Cardiac muscle cell (in vitro differentiated cells and primary cell): ENCODE measurements around the gene KLHL30. TPM values are rescaled to one million over a fixed set of nuclear protein-coding genes. Genes with fewer than 3 reads are reported as not detected.

Experiments used
- DNase-seq, 2 donors: peaks; one replicate each; pipeline versions ENCODE4 v3.0.0 to v3.0.0-alpha.2; 2010 to 2017; ENCODE audit warnings: low read depth in 1 of 2, low spot score in 1 of 2
- H3K27ac ChIP-seq: fragments of 200-600 bp; sonication (generic); 2 replicates; pipeline ENCODE4 v1.5.1; 2016
- H3K27me3 ChIP-seq: fragments of 200-600 bp; sonication (generic); 2 replicates; pipeline ENCODE4 v1.6.0; 2016; ENCODE audit warnings: control low read depth
- H3K36me3 ChIP-seq: fragments of 200-600 bp; sonication (generic); 2 replicates; pipeline ENCODE4 v1.5.1; 2016; ENCODE audit warnings: control low read depth
- H3K4me1 ChIP-seq: fragments of 200-600 bp; sonication (generic); 2 replicates; pipeline ENCODE4 v1.8.1; 2017; ENCODE audit warnings: low read depth, mild to moderate bottlenecking, mixed run types
- H3K4me3 ChIP-seq: fragments of 200-600 bp; sonication (generic); 2 replicates; pipeline ENCODE4 v1.5.1; 2016; ENCODE audit warnings: mild to moderate bottlenecking
- H3K9me3 ChIP-seq: fragments of 200-600 bp; sonication (generic); 2 replicates; pipeline ENCODE4 v1.5.1; 2017; ENCODE audit warnings: low read depth, mild to moderate bottlenecking, control low read depth
- CTCF ChIP-seq: IDR thresholded peaks from 2 replicates; pipeline ENCODE4 v1.5.1; 2012; ENCODE audit warnings: low read depth, mild to moderate bottlenecking, low read length
- polyA plus RNA-seq: library from polyadenylated mRNA; unstranded; fragments of >200 nt; fragmentation: Nextera tagmentation; extraction: Ambion mirVana; gene quantifications from 2 replicates; pipeline ENCODE4 v1.2.1, GENCODE V29; 2016
- total RNA-seq: library from RNA; depleted of rRNA; stranded (reverse); fragments of >200 nt; gene quantifications from 2 replicates; pipeline ENCODE4 v1.2.3, GENCODE V29; 2016

Gene KLHL30
- total and polyA plus RNA-seq, 2 experiments from 2014 or later = 6.7 to 31.7 TPM

- no peak for TF ChIP-seq CTCF
- Histone ChIP-seq H3K9me3 (no peaks in the 10 kb centered on the region), H3K4me1 (no peaks in the 10 kb centered on the region), H3K4me3 (no peak overlapping the region), H3K36me3 (no peaks in the 10 kb centered on the region), H3K27ac (no peak overlapping the region), H3K27me3 (no peaks in the 10 kb centered on the region)
- DNase-seq = no peak
Observed at GRCh38 chr2:238146884-238147544, 8.5 kb downstream of the KLHL30 start.

- no peak for TF ChIP-seq CTCF
- Histone ChIP-seq H3K9me3 (no peaks in the 10 kb centered on the region), H3K27ac (no peak overlapping the region), H3K36me3 (no peaks in the 10 kb centered on the region), H3K4me1 (no peaks in the 10 kb centered on the region), H3K4me3 (no peak overlapping the region), H3K27me3 (no peaks in the 10 kb centered on the region)
- no peak for DNase-seq
Observed at GRCh38 chr2:238148981-238149380, 10.5 kb downstream of the KLHL30 start.

- H3K27me3 ChIP-seq = no peaks in the 10 kb centered on the region
- no peak overlapping the region for H3K4me3 ChIP-seq
- no peaks in the 10 kb centered on the region for H3K36me3 ChIP-seq
- no peaks in the 10 kb centered on the region for H3K9me3 ChIP-seq
- no peaks in the 10 kb centered on the region for H3K4me1 ChIP-seq
- no peak overlapping the region for H3K27ac ChIP-seq
- no peak for DNase-seq
- TF ChIP-seq CTCF = no peak
Observed at GRCh38 chr2:238149841-238150572, 11.5 kb downstream of the KLHL30 start.

GRCh38 chr2:238150686-238151085 is 12.2 kb downstream of the KLHL30 start:
- H3K27me3 ChIP-seq = no peaks in the 10 kb centered on the region
- no peak for TF ChIP-seq CTCF
- DNase-seq = no peak
- H3K4me3 ChIP-seq = no peak overlapping the region
- no peaks in the 10 kb centered on the region for H3K36me3 ChIP-seq
- no peak overlapping the region for H3K27ac ChIP-seq
- no peaks in the 10 kb centered on the region for H3K4me1 ChIP-seq
- no peaks in the 10 kb centered on the region for H3K9me3 ChIP-seq

GRCh38 chr2:238151205-238151604 is 12.7 kb downstream of the KLHL30 start:
- H3K9me3 ChIP-seq = no peaks in the 10 kb centered on the region
- TF ChIP-seq CTCF = no peak
- H3K4me1 ChIP-seq = no peaks in the 10 kb centered on the region
- no peaks in the 10 kb centered on the region for H3K27me3 ChIP-seq
- H3K36me3 ChIP-seq = no peaks in the 10 kb centered on the region
- no peak overlapping the region for H3K4me3 ChIP-seq
- H3K27ac ChIP-seq = no peak overlapping the region
- DNase-seq = no peak
